ENCODE results near the gene POLD4. TPM values are rescaled to one million over a fixed set of nuclear protein-coding genes. Genes with fewer than 3 reads are reported as not detected.

The POLD4 gene
- total RNA-seq, 1 experiment from 2014 or later: 15.2 TPM

DNA sequence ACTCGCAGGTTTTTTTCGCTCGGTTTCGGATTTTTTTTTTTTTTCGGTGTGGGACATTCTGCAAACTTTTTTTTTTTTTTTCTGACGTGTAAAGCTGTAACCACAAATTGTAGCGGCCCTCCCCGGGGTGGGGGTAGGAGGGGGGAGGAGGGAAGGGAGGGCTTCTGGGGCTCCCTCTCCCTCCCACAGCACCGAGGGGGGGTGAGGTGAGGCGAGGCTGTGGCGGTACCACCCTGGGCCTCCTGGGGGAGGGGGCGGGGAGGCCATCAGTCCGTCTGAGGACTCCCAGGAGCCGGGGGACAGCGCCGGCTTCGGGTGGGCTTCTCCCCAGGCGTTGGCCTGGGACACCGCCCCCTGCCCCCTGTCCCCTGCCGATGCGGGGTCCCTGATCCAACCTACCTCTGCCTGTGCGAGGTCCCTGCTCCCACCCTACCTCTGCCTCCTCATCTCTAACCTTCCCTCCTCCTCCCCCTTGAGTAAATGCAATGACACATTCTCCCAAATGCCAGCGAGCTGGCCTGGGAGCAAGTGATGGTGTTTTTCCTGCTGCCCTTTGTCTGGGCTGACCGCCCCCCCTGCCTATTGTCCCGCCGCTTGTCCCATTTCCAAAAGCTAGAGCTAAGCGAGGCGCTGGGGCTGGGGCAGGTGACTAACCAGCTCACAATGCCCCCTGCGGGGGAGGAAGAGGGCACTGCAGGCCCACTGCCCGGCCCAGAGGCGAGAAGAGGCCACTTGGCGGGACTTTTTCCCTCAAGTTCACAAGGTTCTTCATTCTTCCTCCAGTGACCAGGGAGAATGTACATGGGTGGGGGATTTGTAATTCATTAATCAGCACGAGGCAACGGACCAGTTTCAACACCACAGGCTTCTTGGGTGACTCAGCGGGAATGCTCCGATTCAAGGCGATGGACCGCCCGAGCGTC, 20.6 kb upstream of the POLD4 start:
- in situ Hi-C loops (cut with HindIII; ENCODE audit: low sequenced_read_pairs): no loop called here
- peak; percentile 37 for DNase-seq (ENCODE audit: low spot score)

DNA sequence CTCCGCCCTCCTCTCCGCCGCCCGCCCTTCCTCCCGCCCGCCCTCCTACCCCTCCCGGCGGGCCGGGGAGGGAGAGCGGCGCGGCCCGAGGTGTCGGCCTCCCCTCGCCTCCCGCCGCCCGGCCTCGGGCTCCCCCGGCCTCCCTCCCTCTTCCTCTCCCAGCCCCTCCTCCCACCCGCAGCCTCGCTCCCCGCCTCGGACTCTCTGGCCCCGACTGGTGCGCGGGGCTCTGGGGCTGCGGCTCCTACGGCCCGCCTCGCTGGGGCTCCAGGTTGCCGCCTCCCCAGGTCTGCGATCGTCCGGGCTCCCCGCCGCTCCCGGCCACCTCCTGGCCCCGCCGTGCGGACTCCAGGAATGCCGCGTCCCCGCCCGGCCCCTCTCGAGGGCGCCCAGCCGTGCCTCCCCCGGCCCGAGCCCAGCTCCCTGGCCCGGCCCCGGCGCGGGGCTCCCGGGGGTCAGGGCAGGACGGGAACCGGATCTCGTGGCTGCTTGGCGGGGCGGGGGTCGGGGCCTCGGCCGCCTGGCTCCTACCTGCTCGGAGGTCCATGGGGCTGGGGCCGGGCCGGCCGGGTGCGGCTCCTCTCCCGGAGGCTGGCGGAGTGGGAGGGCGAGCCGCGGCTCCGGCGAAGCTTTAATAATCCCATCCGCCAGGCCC, 19.8 kb upstream of the POLD4 start, which contains the start of gene CLCF1:
Gene CLCF1, minus strand, starts transcription at position 606 of the 655 bp plus-strand sequence. Its CDS starts 59 bp downstream, at position 547.
- no peak for DNase-seq (ENCODE audit: low spot score)
- in situ Hi-C loops (cut with HindIII; ENCODE audit: low sequenced_read_pairs): no loop called here

DNA sequence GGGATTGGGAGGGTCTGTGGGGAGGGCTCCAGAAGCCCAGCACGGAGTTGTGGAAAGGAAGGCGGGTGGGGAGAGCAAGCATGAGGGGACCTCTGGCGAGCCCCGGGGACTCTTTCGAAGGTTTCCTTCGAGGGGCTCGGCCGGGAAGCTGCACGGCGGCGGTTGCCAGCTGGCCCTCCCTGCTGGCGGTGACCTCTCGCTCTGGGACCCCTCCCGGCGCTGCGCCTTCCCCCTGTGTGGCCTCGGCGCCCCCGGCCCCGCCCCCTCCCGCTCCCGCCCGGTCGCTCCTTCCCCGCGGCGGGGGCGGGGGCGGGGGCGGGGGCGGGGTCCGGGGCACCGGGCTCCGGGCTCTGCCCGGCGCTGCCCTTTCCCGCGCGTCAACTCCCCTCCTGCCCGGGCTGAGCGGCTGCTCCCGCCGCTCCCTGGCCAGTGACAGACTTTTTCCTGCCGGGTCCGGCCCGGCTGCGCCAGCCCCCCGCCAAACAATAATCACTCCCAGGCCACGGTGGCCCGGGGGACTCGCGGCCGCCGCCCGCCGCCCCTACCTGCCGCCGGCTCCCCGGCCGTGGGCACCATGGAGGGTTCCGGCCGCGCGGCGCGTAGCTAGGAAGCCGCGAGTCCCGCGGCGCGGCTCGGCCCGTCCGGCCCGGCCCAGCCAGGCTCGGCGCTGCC, 19.1 kb upstream of the POLD4 start:
- in situ Hi-C loops (cut with HindIII; ENCODE audit: low sequenced_read_pairs): no loop called here
- no peak for DNase-seq (ENCODE audit: low spot score)

DNA sequence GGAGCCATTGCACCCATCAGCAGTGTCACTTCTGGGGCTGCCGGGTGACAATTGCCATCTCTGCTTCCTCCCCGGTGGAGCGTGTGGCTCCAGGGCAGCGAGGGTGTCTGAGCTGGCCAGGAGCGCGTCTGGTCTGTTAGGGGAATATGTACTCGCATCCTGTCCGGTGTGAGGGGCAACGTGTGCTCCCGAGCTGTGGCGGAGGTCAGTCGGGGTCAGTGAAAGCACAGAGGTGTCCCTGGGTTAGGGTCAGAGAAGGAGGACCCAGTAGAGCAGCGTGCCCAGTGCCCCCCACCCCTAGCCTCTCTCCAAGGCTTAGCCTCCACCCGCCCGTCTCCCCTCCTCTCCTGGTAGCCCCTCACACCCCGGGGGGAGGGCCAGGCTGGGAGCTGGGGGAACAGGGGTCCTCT, 18.6 kb upstream of the POLD4 start:
- in situ Hi-C loops (cut with HindIII; ENCODE audit: low sequenced_read_pairs): no loop called here
- DNase-seq (ENCODE audit: low spot score): no peak

DNA sequence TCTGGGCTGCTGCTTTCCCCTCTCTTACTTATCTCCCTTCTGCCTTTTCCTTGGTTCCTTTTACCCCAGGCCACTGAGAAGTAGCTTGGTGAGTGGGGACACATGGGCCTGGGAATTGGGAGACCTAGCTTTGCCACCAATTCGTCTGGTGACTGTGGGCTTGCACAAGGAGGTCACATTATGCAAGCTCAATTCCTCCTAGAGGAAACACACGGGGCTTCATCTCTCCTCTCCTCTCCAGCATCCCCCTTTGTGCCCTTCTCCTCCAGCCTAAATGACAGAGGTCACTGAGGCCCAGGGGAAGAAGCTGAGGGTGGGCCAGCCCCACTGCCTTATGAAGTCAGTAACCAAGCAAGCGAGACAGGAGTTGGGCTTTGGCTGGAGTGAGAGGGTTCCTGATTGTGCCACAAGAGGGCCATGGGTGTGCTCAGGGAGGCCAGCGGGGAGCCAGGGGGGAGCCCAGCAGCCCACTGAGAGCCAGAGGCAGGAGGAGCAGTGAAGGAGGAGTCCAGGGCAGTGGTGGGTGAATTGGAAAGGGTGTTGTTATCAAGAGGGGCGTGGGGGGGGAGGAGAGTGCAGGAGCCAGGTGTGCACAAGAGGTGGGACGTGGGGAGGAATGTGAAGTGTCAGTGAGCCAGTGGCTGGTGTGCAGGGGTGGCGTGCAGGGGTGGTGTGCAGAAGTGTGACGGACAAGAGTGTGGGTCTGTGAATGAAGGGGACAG, 18.0 kb upstream of the POLD4 start:
- in situ Hi-C loops (cut with HindIII; ENCODE audit: low sequenced_read_pairs): no loop called here
- DNase-seq (ENCODE audit: low spot score): no peak

DNA sequence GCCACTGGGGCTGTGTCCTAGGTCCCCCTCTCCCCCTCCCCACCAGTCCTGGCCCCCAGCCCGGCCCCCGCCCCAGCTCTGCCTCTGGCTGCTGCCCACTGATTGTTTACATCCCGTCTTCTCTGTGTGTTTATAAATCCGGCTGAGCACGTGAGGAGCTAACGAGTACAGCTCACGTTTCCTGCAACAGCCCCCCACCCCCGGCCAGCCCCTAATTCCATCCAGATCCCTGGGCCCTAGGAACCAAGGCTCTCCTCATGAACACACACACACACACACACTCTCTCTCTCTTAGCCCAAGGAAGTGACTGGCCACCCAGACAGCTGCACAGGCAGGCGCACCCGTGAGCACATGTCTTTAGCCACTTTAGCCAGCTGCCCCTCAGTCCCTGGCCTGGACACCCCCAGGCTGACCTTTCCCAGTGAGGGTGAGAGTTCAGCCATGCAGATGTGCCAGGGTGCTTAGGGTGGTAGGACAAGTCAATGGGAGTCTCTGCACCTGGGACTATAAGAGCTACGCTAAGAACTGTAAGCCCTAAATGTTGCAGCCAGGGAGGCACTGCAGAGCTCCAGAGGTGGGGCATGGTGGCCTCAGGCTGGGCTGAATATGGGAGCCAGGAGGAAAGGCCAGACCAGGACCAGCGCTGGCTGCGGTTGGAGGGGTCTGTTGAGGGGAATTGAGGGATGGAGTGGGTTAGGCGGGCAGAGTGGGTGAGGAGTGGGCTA, 17.2 kb upstream of the POLD4 start:
- DNase-seq (ENCODE audit: low spot score): no peak
- in situ Hi-C loops (cut with HindIII; ENCODE audit: low sequenced_read_pairs): no loop called here

DNA sequence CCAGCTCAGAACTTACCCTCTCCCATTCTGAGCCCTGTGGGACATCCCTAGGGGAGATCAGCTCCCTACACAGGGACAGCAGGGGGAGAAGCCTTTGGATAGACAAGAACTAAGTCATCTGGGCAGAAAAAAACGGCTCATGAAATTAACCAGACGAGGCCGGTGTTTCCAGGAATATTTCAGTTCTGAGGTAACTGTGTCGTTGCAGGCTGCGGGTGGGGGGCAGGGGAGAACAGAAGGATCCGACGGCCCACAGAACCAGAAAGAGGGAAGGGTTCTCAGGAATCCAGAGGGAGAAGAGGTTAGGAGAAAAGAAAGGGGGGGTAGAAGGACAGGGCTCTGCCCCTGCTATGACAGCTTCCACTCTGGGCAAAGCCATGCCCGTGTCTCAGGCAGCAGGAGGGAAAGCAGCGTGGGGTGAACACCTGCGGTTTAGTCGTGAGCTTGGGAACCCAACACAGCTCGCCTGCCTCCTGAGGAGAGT, 16.5 kb upstream of the POLD4 start:
- DNase-seq (ENCODE audit: low spot score): no peak

DNA sequence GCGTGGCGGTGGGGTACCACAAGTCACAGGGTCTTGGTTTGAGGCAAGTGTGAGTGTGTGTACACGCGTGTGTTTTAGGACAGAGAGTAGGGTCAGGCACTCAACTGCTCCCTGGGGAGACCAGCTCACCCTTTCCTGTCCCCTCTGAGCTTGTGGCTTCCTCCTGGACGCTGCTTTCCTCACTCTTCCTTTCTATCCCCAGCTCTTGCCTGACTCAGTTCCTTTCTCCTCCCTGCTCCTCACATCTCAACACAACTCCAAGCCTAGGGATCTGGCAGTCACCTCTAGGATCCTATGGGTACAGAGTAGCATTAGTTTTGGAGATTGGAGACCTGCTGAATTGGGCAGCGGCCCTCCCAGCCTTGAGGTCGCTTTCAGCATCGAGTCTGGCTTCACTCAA, 15.9 kb upstream of the POLD4 start:
- in situ Hi-C loops (cut with HindIII; ENCODE audit: low sequenced_read_pairs): no loop called here
- no peak for DNase-seq (ENCODE audit: low spot score)

More for the DNA sequence above, 16.5 kb upstream of the POLD4 start:
- in situ Hi-C loops (cut with HindIII; ENCODE audit: low sequenced_read_pairs): no loop called here

DNA sequence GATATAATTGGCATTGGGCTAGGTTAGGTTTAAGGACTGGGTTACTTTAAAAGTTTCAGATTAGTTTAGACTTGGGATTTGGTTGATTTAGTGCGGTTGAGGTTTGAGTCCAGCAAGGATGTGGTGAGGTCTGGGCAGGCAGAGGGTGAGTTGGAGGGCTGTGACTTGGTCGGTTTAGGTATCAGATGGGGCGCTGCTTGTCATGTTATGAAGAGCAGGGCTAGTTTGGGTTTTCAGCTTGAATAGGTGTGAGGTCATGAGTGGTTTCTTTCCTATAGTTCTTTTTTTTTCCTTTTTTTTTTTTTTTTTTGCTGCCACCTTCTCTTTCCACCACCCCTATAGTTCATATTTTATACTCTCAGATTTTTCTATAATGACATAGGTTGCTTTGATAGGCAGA, 15.3 kb upstream of the POLD4 start:
- DNase-seq (ENCODE audit: low spot score): no peak
- in situ Hi-C loops (cut with HindIII; ENCODE audit: low sequenced_read_pairs): no loop called here

DNA sequence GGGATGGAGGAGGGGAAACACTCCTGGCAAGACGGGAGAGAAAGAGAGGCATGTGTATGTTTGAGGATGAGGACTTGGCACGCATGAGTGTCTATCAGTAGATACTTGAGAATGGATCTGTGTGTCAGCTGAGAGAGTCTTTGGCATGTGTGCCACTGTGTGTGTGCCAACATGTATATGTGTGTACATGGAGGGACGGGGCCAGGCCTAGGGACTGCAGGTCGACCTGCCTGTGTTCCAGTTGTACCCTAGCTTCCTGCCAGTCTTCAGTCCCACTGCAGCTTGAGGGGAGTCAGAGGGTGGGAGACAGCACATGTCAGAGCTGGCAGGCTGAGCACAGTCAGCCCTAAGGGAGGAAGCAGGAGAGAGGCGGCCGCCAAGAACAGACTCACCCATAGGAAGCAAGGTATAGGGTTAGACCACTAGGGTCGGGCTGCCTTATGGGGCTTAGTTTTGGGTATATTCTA, 14.4 kb upstream of the POLD4 start:
- DNase-seq (ENCODE audit: low spot score): no peak
- in situ Hi-C loops (cut with HindIII; ENCODE audit: low sequenced_read_pairs): no loop called here

DNA sequence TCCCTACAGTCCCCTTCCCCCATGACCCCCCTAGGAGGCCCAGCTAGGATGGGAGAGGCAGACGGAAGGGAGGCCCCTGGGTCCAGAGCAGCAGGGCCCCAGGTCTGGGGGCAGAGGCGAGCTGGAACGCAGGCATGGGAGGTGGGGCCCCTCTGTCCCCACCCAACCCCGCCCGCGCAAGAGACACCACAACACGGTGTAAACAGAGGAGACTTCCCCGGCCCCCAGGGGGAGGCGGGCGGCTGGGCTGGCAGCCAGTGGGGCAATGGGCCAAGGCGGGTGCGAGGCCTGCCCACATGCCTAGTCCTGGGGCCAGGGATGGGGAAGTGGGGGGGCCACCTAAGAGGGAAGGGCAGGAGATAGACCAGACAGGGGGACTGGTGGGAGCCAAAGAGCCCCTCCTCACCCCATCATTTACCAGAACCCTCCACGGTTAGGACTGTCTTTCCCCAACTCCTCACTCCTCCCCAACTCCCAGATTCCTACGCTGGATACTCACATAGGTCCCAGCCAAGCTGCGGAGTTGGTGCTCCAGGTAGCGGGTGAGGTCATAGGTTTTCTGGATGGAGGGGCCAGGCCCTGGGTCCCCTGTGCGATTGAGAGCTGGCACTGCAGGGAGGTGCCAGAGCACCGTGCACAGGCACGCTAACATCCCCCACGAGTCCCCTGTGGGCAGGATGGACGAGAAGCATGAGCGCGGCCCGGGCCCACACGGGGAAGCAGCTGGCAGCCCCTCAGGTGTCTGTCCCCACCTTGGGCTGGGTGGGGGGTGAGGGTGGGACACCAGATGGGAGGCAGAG, 13.8 kb upstream of the POLD4 start:
- in situ Hi-C loops (cut with HindIII; ENCODE audit: low sequenced_read_pairs): no loop called here
- no peak for DNase-seq (ENCODE audit: low spot score)

DNA sequence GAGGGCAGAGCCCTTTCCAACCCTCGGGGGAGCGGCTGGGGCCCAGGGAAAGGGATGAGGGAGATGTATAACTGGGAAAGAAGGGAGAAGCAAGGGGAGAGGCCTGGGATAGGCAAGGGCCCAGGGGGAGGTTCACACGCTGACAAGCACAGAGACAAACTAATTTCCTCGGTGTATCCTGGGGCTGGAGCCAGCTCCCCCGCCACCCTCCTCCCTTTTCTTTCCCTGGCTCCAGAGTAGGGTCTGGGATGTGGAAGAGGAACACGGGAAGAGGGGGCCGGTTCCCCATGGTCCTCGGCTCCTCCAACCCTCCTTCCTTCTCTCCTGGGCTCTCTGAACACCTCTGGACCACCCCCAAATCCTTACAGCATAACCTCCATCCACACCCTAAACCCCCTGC, 13.2 kb upstream of the POLD4 start:
- in situ Hi-C loops (cut with HindIII; ENCODE audit: low sequenced_read_pairs): no loop called here
- no peak for DNase-seq (ENCODE audit: low spot score)

DNA sequence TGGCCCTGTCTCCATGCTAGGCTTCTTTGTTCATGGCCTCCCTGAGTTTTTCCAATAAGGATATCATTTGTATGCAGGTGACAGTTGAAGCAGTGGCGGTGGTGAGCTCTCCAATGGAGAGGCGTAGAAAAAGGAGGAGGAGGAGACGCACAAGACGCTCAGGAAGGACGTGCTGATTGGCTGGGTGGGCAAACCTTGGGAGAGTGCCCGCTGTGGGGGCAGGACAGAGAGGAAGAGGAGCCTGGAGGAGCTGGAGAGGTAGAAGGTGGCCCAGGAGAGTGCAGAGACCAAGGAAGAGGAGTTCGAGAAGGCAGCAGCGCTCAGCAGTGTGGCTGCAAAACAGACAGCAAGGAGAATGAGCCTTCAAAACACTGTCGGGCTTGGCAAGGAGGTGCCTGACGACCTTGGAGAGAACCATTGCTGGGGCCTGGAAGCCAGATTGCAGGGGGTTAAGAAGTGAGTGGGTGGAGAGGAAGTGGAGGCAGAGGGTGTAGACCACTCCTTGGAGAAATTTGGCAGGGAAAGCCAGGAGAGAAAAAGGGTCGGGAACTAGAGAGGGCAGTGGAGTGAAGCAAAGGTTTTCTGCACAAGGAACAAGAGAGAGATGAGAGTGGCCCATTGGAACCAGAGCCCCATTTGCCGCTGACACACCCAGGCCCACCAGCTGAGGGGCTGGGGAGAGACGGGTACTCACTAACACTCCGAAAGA, 12.5 kb upstream of the POLD4 start:
- in situ Hi-C loops (cut with HindIII; ENCODE audit: low sequenced_read_pairs): no loop called here
- no peak for DNase-seq (ENCODE audit: low spot score)

DNA sequence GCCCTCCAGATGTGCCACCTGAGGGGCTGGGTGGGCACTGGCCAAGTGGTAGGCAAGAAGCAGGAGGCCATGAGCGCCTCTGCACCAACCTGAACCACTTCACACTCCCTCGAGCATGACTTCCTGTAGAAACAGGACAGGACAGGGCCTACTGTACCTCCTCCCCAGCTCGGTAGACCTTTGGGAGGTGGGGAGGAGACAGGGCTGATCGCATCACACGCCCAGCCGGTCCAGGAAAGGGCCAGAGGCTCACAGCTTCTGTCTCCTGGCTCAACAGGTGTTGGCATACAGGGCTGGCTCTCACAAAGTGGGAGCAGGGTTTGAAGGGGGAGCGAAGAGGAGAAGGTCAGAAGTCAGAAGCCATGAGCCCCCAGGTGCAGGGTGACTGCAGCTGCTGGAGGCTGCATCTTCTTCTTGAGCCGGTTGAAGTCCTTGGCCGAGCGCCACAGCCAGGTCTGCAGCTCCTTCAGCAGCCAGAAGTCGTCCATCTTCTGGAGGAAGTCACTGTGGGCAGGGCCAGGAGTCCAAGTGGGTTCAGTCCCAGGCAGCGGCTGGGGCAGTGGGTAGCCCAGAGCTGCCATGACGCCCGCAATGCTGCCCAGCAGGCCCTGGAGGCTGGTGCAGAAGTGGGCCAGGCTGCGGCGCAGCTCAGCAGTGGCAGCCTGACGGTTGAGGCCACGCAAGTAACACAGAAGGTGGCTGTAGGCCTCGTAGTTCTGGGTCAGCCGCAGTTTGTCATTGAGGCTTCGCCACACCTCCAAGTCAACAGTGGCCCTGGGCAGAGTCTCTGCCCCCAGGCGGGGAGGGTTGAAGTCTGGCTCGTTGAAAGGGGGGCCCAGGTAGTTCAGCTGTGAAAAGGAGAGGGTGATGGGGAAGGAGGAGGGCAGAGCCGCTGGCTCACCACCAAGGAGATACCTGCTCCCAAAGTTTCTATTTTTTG, 11.7 kb upstream of the POLD4 start:
- DNase-seq (ENCODE audit: low spot score): no peak
- in situ Hi-C loops (cut with HindIII; ENCODE audit: low sequenced_read_pairs): no loop called here

DNA sequence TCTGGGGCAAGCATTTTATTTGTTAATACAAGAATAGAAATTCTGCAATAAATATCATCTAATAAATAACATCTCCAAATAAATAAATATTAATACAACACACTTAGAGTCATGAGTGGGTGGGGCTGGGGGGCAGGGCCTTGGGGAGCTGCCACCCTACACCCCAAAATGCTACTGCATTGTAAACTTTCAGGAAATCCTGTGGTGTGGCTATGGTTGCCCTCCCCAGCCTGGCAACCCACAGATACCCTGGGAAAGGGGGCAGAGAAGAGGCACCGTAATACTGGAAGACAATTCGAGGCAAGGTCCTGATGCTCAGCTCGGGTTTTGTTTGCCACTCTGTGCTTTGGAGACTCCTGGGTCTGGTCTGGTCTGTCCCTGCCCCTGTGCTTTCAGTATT, 10.8 kb upstream of the POLD4 start:
- in situ Hi-C loops (cut with HindIII; ENCODE audit: low sequenced_read_pairs): no loop called here
- no peak for DNase-seq (ENCODE audit: low spot score)

Data from G401 (cell line).